Lung (tissue), 12 donors: ENCODE data around the gene MTRFR. TPM values are rescaled to one million over a fixed set of nuclear protein-coding genes. Genes with fewer than 3 reads are reported as not detected.

Source experiments
- ATAC-seq: fragments of 200-7000 bp; cut with Tn5 transposase; one replicate; pipeline ENCODE4 v1.9.1; 2020; ENCODE audit warnings: moderate number of reproducible peaks; ENCODE audit not compliant: insufficient read depth, low FRiP score
- DNase-seq, 3 donors: peaks; one replicate each; pipeline ENCODE4 v3.0.0-alpha.2; 2013 to 2017
- H3K27ac ChIP-seq, 2 donors: one replicate each; pipeline ENCODE4 v1.5.1; 2013; ENCODE audit warnings: mild to moderate bottlenecking in 2 of 2, moderate library complexity in 2 of 2, control low read depth in 1 of 2, inconsistent platforms in 1 of 2, low read depth in 1 of 2, low read length in 1 of 2
- H3K27me3 ChIP-seq, 3 donors: one replicate each; pipeline ENCODE4 v1.5.1; 2013; ENCODE audit warnings: low read length in 2 of 3; ENCODE audit not compliant: control insufficient read depth in 3 of 3, insufficient read depth in 3 of 3
- H3K36me3 ChIP-seq, 4 donors: one replicate each; pipeline ENCODE4 v1.5.1; 2013; ENCODE audit warnings: low read length in 4 of 4, mild to moderate bottlenecking in 1 of 4, moderate library complexity in 1 of 4; ENCODE audit not compliant: control insufficient read depth in 4 of 4, insufficient read depth in 4 of 4
- H3K4me1 ChIP-seq, 5 donors: one replicate each; pipeline ENCODE4 v1.5.1; 2013; ENCODE audit warnings: low read length in 5 of 5, mild to moderate bottlenecking in 2 of 5, moderate library complexity in 1 of 5; ENCODE audit not compliant: control insufficient read depth in 5 of 5, insufficient read depth in 5 of 5
- H3K4me3 ChIP-seq: one replicate; pipeline ENCODE4 v1.5.1; 2013; ENCODE audit warnings: mild to moderate bottlenecking, control low read depth, moderate library complexity
- H3K9ac ChIP-seq, 2 donors: one replicate each; pipeline ENCODE4 v1.5.1; 2013; ENCODE audit warnings: low read length in 2 of 2, control low read depth in 1 of 2; ENCODE audit not compliant: insufficient read depth in 1 of 2
- H3K9me3 ChIP-seq, 4 donors: one replicate each; pipeline ENCODE4 v1.5.1; 2013; ENCODE audit warnings: low read length in 3 of 4, mild to moderate bottlenecking in 1 of 4, moderate library complexity in 1 of 4; ENCODE audit not compliant: control insufficient read depth in 4 of 4, insufficient read depth in 3 of 4
- WGBS, 2 donors: extraction: QIAGEN DNeasy Blood & Tissue Kit; methylation state at CpG; one replicate each; pipeline ENCODE4 v1.1.7; 2013; 5-methylcytosine and 5-hydroxymethylcytosine counted together
- polyA plus RNA-seq, 2 donors: library from polyadenylated mRNA; stranded (reverse); fragments of 200-250 nt; gene quantifications; one replicate each; pipeline ENCODE4 v1.2.1, GENCODE V29; 2013
- total RNA-seq, 2 donors: library from RNA; depleted of rRNA in 1 of 2; stranded (reverse); fragments of >200 nt in 1 of 2; gene quantifications; one replicate each; pipeline ENCODE4 v1.2.1, GENCODE V29; 2014 to 2021
- TF ChIP-seq, protein P1 (sequence below): IDR thresholded peaks from 2 replicates; pipeline ENCODE4 v1.5.1; 2012; ENCODE audit warnings: mild to moderate bottlenecking; ENCODE audit errors: control extremely low read depth, extremely low read depth
- donor health status: control.
- donor health status: control.
- donor health status: Bipolar disorder and iron deficiency.
- donor health status: healthy.
- donor health status: DM: yes; HTN: yes; CAD: no.

Gene MTRFR
- total and polyA plus RNA-seq, 4 donors = 8.8 to 21.6 (median 16.3) TPM

GRCh38 chr12:123267335-123267920 is 34.2 kb downstream of the MTRFR start:
- Histone ChIP-seq H3K36me3 (peaks cover 0 to 21% (median 12%) of the 10 kb centered on the region in 4 donors), H3K9me3 (no peaks in the 10 kb centered on the region), H3K4me1 (peaks cover 0 to 26% (median 15%) of the 10 kb centered on the region in 5 donors), H3K27me3 (no peaks in the 10 kb centered on the region), H3K27ac (peak overlapping the region in 1 of 2 donors; percentile 59), H3K9ac (no peak overlapping the region), H3K4me3 (no peak overlapping the region)
- TF ChIP-seq, protein P1, sequence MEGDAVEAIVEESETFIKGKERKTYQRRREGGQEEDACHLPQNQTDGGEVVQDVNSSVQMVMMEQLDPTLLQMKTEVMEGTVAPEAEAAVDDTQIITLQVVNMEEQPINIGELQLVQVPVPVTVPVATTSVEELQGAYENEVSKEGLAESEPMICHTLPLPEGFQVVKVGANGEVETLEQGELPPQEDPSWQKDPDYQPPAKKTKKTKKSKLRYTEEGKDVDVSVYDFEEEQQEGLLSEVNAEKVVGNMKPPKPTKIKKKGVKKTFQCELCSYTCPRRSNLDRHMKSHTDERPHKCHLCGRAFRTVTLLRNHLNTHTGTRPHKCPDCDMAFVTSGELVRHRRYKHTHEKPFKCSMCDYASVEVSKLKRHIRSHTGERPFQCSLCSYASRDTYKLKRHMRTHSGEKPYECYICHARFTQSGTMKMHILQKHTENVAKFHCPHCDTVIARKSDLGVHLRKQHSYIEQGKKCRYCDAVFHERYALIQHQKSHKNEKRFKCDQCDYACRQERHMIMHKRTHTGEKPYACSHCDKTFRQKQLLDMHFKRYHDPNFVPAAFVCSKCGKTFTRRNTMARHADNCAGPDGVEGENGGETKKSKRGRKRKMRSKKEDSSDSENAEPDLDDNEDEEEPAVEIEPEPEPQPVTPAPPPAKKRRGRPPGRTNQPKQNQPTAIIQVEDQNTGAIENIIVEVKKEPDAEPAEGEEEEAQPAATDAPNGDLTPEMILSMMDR = no peak
- WGBS, 2 donors = 89 to 93% methylated on average over 7 of the region's 7 CpGs
- DNase-seq (no peak), ATAC-seq (no peak)

DNA sequence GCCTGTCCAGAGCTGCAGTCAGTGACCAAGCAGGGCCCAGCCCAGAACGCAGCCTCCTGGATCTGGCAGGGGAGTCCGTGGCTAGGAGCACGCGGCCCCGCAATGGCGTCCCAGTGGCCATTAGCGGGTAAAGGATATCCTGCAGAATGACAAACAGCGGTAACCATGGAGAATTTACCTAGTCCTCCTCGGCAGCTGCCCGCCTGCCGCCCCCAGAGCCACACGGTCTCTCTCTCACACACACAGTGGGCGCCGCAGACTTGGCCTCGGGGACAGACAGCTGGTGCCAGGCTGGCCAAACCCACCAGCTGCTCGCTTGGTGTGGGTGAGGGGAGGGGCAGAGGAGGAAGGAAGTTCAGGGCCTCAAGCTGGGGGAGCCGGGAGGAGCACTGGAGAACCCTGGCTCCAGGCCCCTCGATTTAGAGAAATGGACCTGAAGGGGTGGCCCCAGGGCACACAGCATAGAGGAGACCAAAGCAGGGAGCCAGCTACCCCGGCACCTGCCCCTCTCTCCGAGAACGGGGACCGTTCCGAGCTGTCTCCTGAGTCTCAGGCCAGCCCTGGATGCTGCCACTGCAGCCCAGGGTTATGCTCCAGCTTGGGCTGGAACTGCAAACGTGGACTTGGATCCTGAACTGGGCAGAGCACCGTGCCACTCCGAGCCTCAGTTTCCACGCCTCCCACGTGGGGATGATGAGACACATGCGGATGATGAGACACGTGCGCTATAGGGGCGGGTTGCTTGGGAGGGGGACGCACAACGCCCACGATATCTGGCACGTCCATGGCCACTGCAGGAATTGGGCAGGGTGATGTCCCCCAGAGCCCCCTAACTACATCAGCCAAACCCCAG is 35.0 kb downstream of the MTRFR start:
- H3K4me3 ChIP-seq = no peak overlapping the region
- no peaks in the 10 kb centered on the region for H3K27me3 ChIP-seq
- peaks cover 0 to 30% (median 15%) of the 10 kb centered on the region in 5 donors for H3K4me1 ChIP-seq
- no peak overlapping the region for H3K9ac ChIP-seq
- peaks cover 0 to 20% (median 9%) of the 10 kb centered on the region in 4 donors for H3K36me3 ChIP-seq
- H3K9me3 ChIP-seq = no peaks in the 10 kb centered on the region
- DNase-seq (peak; percentile 44 to 59 (median 45)), ATAC-seq (no peak)
- TF ChIP-seq, protein P1 = no peak
- WGBS, 2 donors = 13 to 38% methylated on average over 36 of the region's 36 CpGs
- H3K27ac ChIP-seq = peak overlapping the region in 1 of 2 donors; percentile 59

GRCh38 chr12:123268850-123269249 is 35.6 kb downstream of the MTRFR start:
- 32 to 60% methylated on average over 13 of the region's 13 CpGs for WGBS, 2 donors
- DNase-seq (no peak), ATAC-seq (no peak)
- TF ChIP-seq, protein P1 = no peak
- peak overlapping the region in 1 of 2 donors; percentile 59 for H3K27ac ChIP-seq
- H3K36me3 ChIP-seq = peaks cover 0 to 18% (median 4%) of the 10 kb centered on the region in 4 donors
- H3K27me3 ChIP-seq = no peaks in the 10 kb centered on the region
- no peaks in the 10 kb centered on the region for H3K9me3 ChIP-seq
- H3K4me1 ChIP-seq = peaks cover 0 to 30% (median 15%) of the 10 kb centered on the region in 5 donors
- H3K9ac ChIP-seq = no peak overlapping the region
- no peak overlapping the region for H3K4me3 ChIP-seq
